ENCODE data around the gene RASGRF1.

The RASGRF1 gene

DNA sequence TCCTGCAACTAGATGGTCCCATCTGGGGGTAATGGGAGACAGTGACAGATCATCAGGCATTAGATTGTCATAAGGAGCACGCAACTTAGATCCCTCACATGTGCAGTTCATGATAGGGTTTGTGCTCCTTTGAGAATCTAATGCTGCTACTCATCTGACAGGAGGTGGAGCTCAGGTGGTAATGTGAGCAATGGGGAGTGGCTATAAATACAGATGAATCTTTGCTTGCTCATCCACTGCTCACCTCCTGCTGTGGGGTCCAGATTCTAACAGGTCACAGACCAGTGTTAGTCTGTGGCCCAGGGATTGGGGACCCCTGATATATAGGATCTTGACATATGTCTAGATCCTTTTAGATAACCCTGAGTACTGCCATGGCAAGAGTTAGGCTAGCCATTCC, 52.7 kb downstream of the RASGRF1 start:
- H3K4me3 Mint-ChIP-seq = no peak overlapping the region
- TF ChIP-seq, protein P1, sequence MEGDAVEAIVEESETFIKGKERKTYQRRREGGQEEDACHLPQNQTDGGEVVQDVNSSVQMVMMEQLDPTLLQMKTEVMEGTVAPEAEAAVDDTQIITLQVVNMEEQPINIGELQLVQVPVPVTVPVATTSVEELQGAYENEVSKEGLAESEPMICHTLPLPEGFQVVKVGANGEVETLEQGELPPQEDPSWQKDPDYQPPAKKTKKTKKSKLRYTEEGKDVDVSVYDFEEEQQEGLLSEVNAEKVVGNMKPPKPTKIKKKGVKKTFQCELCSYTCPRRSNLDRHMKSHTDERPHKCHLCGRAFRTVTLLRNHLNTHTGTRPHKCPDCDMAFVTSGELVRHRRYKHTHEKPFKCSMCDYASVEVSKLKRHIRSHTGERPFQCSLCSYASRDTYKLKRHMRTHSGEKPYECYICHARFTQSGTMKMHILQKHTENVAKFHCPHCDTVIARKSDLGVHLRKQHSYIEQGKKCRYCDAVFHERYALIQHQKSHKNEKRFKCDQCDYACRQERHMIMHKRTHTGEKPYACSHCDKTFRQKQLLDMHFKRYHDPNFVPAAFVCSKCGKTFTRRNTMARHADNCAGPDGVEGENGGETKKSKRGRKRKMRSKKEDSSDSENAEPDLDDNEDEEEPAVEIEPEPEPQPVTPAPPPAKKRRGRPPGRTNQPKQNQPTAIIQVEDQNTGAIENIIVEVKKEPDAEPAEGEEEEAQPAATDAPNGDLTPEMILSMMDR (IDR thresholded peaks at IDR 0.05; ENCODE audit: unreplicated experiment in 3 of 3) = no peak
- peaks cover 7% of the 10 kb centered on the region for H3K9me3 Mint-ChIP-seq
- no peak overlapping the region for H3K27ac Mint-ChIP-seq
- no peaks in the 10 kb centered on the region for H3K36me3 Mint-ChIP-seq (ENCODE audit: low read depth)
- peaks cover 18% of the 10 kb centered on the region for H3K27me3 Mint-ChIP-seq (ENCODE audit: low read depth)
- H3K4me1 Mint-ChIP-seq = no peaks in the 10 kb centered on the region

DNA sequence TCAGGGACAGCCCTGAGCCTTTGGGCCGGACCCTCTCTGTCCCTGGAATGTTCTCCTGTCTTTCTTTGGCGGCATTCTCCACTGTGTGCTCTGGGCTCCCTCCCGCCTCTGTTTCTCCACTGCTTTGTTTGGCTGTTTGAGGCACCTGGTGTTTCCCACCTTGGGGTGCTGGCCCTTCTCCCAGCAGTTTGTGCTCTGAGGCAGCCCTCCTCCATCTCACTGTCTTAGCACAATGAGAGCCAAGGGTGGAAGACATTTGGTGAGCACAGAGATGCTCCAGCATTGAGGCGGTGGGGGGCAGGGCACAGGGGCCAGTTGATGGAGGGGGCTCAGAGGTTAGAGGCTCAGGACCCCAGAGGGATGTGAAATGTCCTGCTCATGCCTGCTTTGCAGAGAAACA, 54.3 kb downstream of the RASGRF1 start:
- no peak overlapping the region for H3K27ac Mint-ChIP-seq

DNA sequence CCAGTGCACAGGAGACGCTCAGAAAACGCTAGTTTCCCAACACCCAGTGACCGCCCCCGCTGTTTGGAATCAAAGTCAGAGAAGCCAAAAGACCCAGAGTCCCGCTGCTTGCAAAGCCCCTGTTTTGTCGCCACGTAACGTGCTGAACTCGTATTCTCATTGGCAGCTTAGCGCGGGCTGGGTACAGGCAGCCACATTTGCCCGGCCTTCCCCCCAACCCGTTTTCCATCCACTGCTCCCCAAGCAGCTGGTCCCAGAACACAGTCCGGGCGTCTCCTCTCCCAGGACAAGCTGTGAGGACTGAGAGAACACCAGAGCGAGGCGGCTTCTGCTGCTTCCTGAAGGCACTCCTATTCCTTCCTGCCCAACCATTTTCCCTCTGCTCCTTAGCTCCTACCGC, 54.8 kb downstream of the RASGRF1 start:
- Mint-ChIP-seq H3K4me1 (no peaks in the 10 kb centered on the region), H3K36me3 (ENCODE audit: low read depth) (no peaks in the 10 kb centered on the region), H3K9me3 (peaks cover 4% of the 10 kb centered on the region), H3K4me3 (no peak overlapping the region), H3K27ac (no peak overlapping the region), H3K27me3 (ENCODE audit: low read depth) (peaks cover 16% of the 10 kb centered on the region)
- TF ChIP-seq, protein P1 (IDR thresholded peaks at IDR 0.05; ENCODE audit: unreplicated experiment in 3 of 3) = no peak

More for the DNA sequence above, 54.3 kb downstream of the RASGRF1 start:
- TF ChIP-seq, protein P1 (IDR thresholded peaks at IDR 0.05; ENCODE audit: unreplicated experiment in 3 of 3) = no peak
- Mint-ChIP-seq H3K9me3 (peaks cover 6% of the 10 kb centered on the region), H3K27me3 (ENCODE audit: low read depth) (peaks cover 18% of the 10 kb centered on the region), H3K36me3 (ENCODE audit: low read depth) (no peaks in the 10 kb centered on the region), H3K4me1 (no peaks in the 10 kb centered on the region), H3K4me3 (no peak overlapping the region)

DNA sequence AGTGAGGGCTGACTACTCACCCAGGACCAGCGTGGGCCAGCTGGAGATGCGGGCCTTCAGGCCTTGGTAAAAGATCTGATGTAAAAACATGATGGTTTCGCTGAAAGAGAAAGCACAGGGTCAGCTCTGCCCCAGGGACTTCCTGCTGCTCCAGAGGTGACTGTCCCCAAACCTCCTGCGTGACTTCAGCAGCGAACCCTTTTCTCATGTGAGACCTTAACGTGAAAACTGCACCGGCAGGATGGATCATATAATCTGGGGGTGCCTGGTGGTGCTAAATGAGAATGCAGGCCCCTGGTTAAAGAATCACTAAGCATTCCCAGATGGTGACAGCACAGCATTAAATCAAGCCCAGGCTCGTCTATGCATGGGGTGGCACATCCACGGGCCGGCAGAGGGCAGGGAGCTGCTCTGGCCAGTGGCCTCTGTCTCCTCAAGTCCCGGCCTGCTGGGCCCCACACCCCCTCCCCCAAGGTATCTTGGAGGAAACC, 55.4 kb downstream of the RASGRF1 start:
- TF ChIP-seq, protein P1 (IDR thresholded peaks at IDR 0.05; ENCODE audit: unreplicated experiment in 3 of 3) = peak in 2 of 3 experiments; percentile 11 to 29
- H3K4me1 Mint-ChIP-seq = no peaks in the 10 kb centered on the region
- no peak overlapping the region for H3K4me3 Mint-ChIP-seq
- peaks cover 16% of the 10 kb centered on the region for H3K27me3 Mint-ChIP-seq (ENCODE audit: low read depth)
- no peaks in the 10 kb centered on the region for H3K36me3 Mint-ChIP-seq (ENCODE audit: low read depth)
- H3K9me3 Mint-ChIP-seq = peaks cover 4% of the 10 kb centered on the region
- H3K27ac Mint-ChIP-seq = no peak overlapping the region

DNA sequence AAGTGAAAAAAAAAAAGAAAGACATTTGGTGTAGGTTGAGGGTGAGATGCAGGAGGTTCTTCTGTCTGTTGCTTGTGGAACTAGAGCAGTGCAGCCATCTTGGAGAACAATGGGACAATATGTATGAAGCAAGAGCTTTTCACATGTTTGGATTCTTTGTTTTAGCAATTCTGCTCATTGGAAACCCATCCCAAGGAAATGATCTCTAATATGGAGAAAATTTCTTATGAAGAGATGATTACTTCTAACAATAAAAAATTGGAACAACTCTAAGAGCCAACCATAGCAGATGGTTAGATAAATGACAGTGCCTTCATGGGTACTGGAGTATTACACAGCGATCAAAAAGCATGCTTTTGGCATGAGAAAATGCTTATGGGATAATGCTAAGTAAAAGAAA, 56.3 kb downstream of the RASGRF1 start:
- Mint-ChIP-seq H3K9me3 (peaks cover 4% of the 10 kb centered on the region), H3K36me3 (ENCODE audit: low read depth) (no peaks in the 10 kb centered on the region), H3K4me3 (no peak overlapping the region), H3K27me3 (ENCODE audit: low read depth) (peaks cover 21% of the 10 kb centered on the region), H3K4me1 (no peaks in the 10 kb centered on the region), H3K27ac (no peak overlapping the region)
- TF ChIP-seq, protein P1 (IDR thresholded peaks at IDR 0.05; ENCODE audit: unreplicated experiment in 3 of 3) = no peak

DNA sequence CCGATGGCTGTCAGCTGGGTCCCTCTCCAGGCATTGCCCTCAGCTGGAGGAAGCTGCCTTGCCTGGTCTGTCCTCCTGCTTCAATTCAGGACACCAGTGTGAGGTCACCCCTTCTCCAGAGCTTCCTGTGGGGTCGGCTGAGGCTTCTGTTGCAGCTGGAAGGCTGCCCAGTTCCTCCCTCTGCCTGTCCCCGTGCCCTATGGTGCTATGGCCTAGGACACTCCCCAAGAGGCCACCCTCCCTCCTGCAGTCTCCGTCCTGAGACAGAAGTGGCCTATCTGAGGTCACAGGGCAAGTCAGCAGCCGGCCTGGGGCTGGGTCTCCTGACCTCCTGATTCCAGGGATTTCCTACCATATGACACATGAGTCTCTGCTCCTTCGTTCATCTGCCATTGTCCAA, 57.9 kb downstream of the RASGRF1 start:
- no peak overlapping the region for H3K27ac Mint-ChIP-seq
- H3K36me3 Mint-ChIP-seq (ENCODE audit: low read depth) = no peaks in the 10 kb centered on the region
- TF ChIP-seq, protein P1 (IDR thresholded peaks at IDR 0.05; ENCODE audit: unreplicated experiment in 3 of 3) = no peak
- H3K4me1 Mint-ChIP-seq = no peaks in the 10 kb centered on the region
- no peak overlapping the region for H3K4me3 Mint-ChIP-seq
- peaks cover 4% of the 10 kb centered on the region for H3K9me3 Mint-ChIP-seq
- peaks cover 36% of the 10 kb centered on the region for H3K27me3 Mint-ChIP-seq (ENCODE audit: low read depth)

Measured in nephron (organoid).